KG1 (cell line): ENCODE data around the gene SLC23A1.
"Not testable (repeated sequence)": the region's sequence is repeated elsewhere in the genome, so short reads cannot be mapped to it uniquely, and the experiment has no call there.

Experiments
- DNase-seq: peaks from one replicate; lab custom pipeline; 2025; lab: John Stamatoyannopoulos, UW

SLC23A1 gene

DNA sequence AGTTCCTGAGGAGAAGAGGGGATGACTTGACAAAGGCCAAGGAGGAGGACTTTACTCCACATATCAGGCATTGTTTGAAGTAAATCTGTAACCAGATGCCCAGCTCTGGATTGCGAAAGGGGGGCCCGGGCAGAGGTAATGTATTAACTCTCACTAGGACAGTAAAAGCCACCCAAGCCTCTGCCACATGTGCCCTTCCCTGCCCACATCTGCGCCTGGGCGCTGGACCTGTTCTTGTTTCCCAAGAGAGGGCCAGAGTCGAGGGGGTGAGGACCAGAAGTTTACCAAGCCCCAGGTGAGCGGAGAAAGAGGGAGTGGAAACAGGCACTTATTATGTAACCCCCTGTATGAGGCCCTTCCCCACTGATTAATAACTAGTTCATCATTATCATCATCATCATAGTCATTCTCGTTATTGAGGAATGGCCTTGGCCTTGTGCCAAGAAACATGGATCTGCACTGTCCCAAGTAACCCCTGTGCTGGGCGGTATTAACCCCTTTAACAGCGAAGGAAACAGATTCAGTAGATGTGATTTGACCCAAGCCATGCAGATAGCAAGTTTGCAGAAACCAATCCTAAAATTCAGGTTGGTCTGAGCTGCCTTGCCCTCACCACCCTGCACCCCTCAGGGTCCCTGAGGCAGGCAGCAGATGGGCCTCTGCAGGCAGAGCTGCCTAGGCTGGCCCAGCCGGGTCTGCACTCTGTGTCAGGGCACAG lies at the start of gene SLC23A1:
Gene SLC23A1 (minus strand): TSS at position 23 of the 718 bp plus-strand sequence. CDS start 44 bp downstream, outside the sequence.
- no peak for DNase-seq

DNA sequence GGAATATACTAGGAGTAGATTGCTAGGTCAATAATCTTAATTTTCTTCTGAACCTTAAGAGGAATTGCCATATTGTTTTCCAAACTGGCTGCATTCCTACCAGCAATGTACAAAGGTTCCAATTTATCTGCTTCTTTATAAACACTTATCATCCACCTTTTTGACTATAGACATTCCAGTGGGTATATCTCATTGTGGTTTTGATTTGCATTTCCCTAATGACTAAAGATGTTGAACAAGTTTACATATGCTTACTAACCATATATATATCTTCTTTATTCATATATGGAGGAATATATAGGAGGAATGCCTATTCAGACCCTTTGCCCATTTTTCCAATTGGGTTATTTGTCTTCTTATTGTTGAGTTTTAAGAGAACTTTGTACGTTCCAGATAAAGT lies 48.6 kb upstream of the SLC23A1 start:
- DNase-seq = no peak

DNA sequence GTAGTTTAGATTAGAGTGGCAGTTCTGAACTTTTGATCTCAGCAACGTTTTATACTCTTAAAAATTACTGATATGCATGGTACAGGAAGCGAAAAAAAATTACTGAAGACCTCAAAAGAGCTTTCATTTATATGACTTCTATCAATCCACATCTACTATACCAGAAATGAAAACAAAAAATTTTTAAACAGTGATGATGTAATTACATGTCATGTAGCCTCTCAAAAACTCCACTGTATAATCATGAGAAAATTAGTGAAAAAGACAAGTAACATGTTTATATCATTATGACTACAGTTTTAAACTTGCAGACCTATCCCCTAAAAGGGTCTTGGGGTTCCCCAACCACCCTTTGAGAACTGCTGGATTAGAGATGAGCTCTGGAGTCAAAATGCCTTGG lies 46.9 kb upstream of the SLC23A1 start:
- no peak for DNase-seq

DNA sequence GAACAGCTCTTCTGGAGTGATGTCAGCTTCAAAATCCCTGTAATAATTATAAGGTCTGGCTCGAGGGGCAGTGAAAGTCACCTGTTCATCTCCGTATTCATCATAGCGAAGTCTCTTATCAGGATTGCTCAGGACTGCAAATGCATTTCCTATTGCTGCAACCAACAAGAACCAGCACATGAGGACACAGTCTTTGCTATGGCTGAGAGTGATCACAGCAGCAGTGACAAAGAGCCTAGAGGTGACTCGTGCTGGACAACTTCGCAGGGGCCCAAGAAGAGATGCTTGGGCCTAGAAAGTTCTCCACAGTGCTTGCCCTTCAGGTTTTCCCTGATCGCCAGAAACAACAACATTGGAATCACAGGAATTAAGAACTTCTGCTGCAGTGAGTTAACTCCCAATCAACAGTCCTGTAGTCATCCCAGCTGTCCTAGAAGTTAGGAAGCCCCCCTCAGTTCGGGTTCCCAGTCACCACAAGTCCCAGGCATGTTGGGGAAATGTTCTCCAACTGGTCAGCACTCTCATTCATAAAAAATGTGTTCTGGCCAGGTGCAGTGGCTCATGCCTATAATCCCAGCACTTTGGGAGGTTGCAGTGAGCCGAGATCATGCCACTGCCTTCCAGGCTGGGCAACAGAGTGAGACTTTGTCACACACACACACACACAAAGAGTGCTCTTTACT lies 43.2 kb upstream of the SLC23A1 start:
- no peak for DNase-seq

GRCh38 chr5:139425497-139425896 lies 42.4 kb upstream of the SLC23A1 start:
- DNase-seq = no peak

- DNase-seq = no peak
Observed at GRCh38 chr5:139422307-139422893, 39.3 kb upstream of the SLC23A1 start.

DNA sequence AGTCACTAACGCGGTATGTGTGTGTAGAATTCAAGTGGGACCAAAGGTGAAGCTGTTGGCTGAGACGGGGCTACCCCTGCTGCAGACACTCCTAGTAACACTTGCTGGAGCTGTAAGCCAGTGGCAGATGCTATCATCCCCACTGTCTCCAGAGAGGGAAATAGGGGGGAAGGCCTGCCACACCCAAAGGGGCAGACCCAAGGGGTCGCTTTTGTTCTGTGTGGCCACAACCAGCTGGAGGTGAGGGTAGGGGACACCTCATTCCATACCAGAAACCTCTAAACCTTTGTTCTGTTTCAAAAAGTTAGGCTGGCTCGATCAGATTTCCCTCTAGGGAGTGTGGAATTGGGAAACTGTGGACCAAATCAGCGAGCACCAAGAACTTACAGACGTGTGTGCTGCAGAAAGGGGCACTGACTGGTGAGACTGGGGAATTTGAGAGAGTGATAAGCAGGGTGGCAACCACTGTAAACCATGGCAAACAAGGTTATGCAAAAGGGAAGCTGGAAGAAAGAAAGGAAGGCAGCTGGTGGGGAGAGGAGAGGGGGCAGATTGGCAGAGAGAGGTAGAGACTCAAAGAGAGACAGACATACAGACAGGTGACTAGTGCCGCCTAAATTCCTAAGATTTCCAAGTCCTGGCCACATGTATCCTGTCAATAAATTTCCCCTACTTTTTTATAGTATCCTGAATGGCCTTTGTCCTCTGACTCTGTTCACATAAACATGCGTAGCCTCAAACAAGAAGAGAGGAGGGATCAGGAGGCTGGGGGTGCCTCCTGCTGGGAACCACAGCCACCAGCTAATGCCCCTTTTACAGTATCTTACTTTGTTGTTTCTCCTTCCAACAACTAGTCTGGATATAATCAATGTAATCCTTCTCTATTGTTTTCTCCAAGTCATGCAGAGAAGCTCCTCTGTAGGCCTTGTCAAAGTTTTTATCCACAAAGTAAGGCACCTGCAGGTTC lies 36.4 kb upstream of the SLC23A1 start:
- DNase-seq = no peak

- DNase-seq = no peak
Observed at GRCh38 chr5:139418793-139419192, 35.7 kb upstream of the SLC23A1 start.

DNA sequence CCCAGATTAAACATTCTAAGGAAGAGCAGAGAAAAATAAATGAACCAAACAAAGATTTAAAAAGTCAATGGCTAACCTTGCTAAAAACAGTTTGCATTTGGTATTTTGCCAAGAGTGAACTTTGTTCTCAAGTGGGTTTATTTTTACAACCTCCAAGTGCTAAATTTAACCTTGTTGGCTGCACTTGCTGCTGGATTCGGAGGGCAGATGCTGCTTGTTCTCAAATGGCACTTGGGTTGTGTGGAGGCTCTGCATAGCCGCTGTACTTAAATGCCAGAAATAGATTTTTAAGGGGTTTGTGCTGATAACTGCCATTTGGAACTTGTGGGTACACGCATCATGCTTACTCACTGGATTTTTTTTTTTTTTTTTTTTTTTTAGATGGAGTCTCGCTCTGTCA lies 34.1 kb upstream of the SLC23A1 start:
- no peak for DNase-seq

GRCh38 chr5:139416651-139417050 lies 33.6 kb upstream of the SLC23A1 start:
- no peak for DNase-seq

- DNase-seq = no peak
Observed at GRCh38 chr5:139415869-139416268, 32.8 kb upstream of the SLC23A1 start.

DNA sequence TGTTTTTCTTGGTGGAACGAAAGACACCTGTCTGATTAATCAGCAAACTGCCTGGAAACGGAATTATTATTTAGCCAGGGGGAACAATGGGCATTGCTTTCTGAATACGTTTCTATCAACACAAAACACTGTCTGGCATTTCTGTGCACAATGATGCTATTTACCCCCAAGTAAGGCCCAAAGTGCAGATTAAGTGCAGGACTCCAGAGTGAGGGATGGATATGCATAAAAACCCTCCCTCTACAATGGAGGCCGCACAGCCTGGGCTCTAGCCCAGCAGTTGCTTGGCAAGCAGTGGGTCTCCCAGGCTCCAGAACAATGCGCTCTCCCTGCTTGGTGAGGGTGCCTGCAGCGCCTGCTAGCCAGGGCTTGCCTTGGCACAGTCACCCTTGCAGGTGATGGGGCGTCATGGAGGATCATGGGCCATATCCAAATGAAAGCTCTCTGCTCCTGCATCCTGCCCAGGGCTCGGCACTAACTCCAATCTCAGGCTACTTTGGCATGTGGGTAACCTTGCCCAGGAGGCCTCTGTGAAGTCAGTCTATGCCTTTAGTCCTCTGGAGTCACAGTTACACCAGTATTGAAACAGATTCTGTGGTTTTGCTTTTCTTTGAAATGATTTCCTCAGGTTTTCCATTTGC lies 32.2 kb upstream of the SLC23A1 start:
- DNase-seq = no peak

DNA sequence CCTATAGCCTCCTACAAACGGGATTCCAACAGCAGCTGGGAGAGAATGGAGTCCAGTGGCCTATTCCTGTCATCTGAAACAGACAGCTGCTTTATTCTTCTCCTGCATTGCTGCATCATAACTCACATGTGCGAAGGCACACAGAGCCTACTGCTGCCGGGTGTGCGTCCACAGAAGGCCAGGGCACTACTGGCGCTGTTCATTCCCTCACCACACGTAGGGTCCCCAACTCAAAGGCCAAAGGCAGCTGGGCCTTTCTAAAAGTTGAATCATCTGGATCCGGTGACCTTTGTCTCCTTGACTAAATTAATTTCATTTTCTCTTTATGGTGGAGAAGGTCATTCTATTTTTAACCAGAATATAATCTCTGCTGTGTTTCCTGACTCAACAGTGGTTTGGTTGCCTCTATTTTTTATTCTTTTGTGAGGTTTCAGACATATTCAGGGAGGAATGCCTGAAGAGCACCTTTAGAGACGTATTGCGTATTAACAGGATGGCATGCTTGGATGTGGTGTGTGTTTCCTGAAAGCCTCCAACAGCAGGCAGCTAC lies 31.6 kb upstream of the SLC23A1 start:
- no peak for DNase-seq

- no peak for DNase-seq
Observed at GRCh38 chr5:139413963-139414362, 30.9 kb upstream of the SLC23A1 start.

- DNase-seq = no peak
Observed at GRCh38 chr5:139413153-139413552, 30.1 kb upstream of the SLC23A1 start.

DNA sequence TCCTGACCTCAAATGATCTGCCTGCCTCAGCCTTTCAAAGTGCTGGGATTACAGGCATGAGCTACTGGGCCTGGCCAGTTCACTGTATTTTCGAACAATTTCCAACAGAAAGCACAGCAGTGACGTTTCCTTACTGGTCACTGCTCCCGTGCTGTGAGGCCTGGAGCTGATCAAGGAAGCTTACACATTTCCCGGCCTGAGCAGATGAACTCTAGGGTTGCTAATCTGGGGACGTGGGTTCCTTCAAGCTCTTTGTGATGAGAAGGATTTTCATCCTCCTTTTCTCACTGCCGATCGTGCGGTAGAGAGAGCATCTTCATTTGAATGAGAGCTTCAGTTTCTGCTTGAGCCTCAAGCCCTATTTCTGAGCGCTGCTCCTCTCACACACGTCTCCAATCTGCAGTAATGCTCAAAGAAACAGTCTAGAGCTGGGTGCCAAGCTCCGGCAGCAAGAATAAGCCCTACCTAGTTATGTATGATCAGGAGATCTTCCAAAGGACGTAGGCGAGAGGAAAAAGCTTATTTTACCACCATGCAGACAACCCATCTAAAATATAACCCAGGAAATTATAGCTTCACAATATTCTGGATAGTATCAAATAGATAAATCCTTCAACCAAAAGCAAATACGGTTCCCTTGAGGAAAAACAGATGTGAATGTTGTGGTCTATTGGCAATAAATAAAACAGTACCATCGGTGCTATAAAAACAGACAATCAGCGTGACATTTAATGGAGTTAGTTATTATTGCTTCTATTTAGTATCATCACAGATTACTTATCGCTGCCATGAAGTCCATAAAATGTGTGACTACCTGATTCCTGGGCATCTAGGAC lies 28.1 kb upstream of the SLC23A1 start:
- no peak for DNase-seq

DNA sequence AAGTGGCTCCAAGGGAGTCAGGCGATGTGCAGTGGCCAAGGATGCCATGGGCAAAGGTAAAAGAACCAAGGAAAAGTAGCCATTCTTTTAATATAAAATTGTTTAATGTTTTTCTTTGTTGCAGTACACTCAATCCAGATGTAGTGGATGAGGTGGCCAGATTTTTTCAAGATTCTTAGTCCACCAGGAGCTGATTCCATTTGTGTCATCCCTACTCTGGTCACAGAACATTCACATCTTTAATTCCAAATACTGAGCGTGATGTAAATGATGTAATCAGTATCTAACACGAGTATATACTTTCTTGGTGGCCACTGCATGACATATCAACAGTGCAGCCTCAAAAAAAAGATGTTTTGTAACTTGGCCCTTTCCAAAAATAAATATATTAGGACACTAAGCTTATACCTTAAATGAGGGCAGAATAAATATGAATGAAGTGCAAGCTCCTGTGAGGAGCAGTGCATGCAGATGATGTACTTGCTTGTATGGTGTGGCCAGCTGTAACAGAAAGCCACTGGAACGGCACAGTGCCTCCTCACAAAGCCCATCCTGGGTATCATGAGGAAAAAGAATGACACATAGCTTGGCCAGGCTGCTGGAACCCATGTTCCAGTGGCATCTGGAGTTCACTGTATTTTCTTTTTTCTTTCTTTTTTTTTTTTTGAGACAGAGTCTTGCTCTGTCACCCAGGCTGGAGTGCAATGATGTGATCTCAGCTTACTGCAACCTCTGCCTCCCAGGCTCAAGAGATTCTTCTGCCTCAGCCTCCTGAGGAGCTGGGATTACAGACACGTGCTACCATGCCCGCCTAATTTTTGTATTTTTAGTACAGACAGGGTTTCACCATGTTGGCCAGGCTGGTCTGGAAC lies 27.3 kb upstream of the SLC23A1 start:
- no peak for DNase-seq

- DNase-seq = not testable (repeated sequence)
Observed at GRCh38 chr5:139409116-139409515, 26.0 kb upstream of the SLC23A1 start.

GRCh38 chr5:139408191-139408590 lies 25.1 kb upstream of the SLC23A1 start:
- no peak for DNase-seq
